Activated naive CD8-positive, alpha-beta T cell treated with anti-CD3 and anti-CD28 coated beads, Interleukin-2, amount 50 U/mL, for 24 hours (primary cell): ENCODE data around the gene MGA.
"Not testable (repeated sequence)": the region's sequence is repeated elsewhere in the genome, so short reads cannot be mapped to it uniquely, and the experiment has no call there.

Experiments used
- ATAC-seq: fragments of 150-1000 bp; cut with Tn5 transposase; one replicate; pipeline ENCODE4 v1.10.0; 2021
- DNase-seq: peaks from one replicate; pipeline ENCODE4 v3.0.0; 2021
- H3K27ac Mint-ChIP-seq: one replicate; pipeline ENCODE4 v1.8.0; 2021; ENCODE audit warnings: mild to moderate bottlenecking, mixed read lengths
- H3K27me3 Mint-ChIP-seq: one replicate; pipeline ENCODE4 v1.8.0; 2021; ENCODE audit warnings: mixed read lengths
- H3K36me3 Mint-ChIP-seq: one replicate; pipeline ENCODE4 v1.8.0; 2021; ENCODE audit warnings: low read depth, mixed read lengths
- H3K4me1 Mint-ChIP-seq: one replicate; pipeline ENCODE4 v1.8.0; 2021; ENCODE audit warnings: mixed read lengths
- H3K4me3 Mint-ChIP-seq: one replicate; pipeline ENCODE4 v1.8.0; 2021; ENCODE audit warnings: mild to moderate bottlenecking, moderate library complexity, mixed read lengths
- H3K9me3 Mint-ChIP-seq: one replicate; pipeline ENCODE4 v1.8.0; 2021; ENCODE audit warnings: mixed read lengths

The MGA gene

DNA sequence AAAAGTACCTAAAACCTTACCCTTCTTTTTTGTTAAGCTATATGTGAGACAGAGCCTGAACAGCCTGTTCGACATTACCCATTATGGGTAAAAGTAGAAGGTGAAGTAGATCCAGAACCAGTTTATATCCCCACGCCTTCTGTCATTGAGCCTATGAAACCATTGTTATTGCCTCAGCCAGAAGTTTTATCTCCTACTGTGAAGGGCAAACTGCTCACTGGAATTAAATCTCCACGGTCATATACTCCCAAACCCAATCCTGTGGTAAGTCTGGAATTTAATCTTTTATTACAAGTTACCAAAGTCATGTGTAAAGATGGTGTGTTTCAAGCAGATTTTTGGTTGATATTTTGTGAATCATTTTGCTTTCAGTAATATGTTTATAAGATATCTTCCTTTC lies 66.9 kb downstream of the MGA start:
- peaks cover 7% of the 10 kb centered on the region for H3K36me3 Mint-ChIP-seq
- H3K9me3 Mint-ChIP-seq: no peaks in the 10 kb centered on the region
- no peak for DNase-seq
- no peaks in the 10 kb centered on the region for H3K27me3 Mint-ChIP-seq
- no peak overlapping the region for H3K27ac Mint-ChIP-seq
- H3K4me1 Mint-ChIP-seq: peaks cover 2% of the 10 kb centered on the region
- ATAC-seq: no peak
- H3K4me3 Mint-ChIP-seq: no peak overlapping the region

DNA sequence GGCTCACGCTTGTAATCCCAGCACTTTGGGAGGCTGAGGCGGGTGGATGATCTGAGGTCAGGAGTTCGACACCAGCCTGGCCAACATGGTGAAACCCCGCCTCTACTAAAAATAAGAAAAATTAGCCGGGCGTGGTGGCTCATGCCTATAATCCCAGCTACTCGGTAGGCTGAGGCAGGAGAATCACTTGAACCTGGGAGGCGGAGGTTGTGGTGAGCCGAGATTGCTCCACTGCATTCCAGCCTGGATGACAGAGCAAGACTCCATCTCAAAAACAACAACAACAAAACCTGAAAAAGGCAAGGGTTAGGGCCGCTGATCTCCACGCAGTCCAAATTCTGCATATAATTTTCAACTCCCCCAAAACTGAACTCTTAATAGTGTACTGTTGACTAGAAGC lies 67.9 kb downstream of the MGA start:
- H3K9me3 Mint-ChIP-seq, H3K27me3 Mint-ChIP-seq, ATAC-seq, H3K27ac Mint-ChIP-seq, H3K4me1 Mint-ChIP-seq, H3K4me3 Mint-ChIP-seq, DNase-seq: not testable (repeated sequence)
- peaks cover 10% of the 10 kb centered on the region for H3K36me3 Mint-ChIP-seq

DNA sequence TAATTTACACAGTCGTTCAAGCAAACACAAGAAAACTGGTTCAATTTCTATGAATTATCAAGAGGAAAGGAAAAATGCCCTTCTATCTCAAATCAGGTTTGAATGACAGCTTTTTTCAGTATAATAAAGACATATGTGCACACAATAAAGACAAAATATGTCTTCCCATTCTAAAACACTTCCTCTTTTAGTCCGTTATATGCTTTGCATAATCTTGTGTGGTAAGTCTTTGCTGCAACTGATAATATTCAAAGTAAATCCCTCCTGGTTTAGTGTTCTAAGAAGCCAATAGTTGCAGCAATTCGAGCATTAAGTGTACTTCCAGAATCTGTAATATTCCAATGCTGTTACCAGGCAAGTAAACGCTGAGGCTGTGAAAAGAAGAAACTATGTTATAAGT lies 70.3 kb downstream of the MGA start:
- no peaks in the 10 kb centered on the region for H3K4me1 Mint-ChIP-seq
- H3K27me3 Mint-ChIP-seq: no peaks in the 10 kb centered on the region
- no peak overlapping the region for H3K4me3 Mint-ChIP-seq
- peaks cover 24% of the 10 kb centered on the region for H3K36me3 Mint-ChIP-seq
- no peak overlapping the region for H3K27ac Mint-ChIP-seq
- ATAC-seq (no peak), DNase-seq (no peak)
- no peaks in the 10 kb centered on the region for H3K9me3 Mint-ChIP-seq

DNA sequence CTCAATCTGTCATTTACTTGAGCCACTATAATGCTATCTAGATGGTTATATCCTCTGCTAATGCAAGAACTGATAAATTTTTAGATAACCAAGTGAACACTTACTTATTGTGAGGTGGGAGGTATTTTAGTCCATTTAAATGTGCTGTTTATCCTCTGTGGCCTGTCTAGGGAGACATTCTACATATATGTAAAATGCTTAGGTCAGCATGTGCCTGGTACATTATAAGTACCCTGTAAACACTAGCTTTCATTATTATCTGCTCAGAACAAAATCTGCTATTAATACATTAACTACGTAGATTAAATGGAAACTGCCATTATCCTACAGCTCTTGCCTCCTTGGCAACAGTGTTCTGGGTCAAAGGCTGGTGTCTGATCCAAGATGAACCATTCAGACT lies 72.3 kb downstream of the MGA start:
- Mint-ChIP-seq H3K27me3 (no peaks in the 10 kb centered on the region), H3K27ac (no peak overlapping the region), H3K9me3 (no peaks in the 10 kb centered on the region), H3K4me3 (no peak overlapping the region), H3K36me3 (peaks cover 34% of the 10 kb centered on the region), H3K4me1 (no peaks in the 10 kb centered on the region)
- DNase-seq (no peak), ATAC-seq (no peak)

DNA sequence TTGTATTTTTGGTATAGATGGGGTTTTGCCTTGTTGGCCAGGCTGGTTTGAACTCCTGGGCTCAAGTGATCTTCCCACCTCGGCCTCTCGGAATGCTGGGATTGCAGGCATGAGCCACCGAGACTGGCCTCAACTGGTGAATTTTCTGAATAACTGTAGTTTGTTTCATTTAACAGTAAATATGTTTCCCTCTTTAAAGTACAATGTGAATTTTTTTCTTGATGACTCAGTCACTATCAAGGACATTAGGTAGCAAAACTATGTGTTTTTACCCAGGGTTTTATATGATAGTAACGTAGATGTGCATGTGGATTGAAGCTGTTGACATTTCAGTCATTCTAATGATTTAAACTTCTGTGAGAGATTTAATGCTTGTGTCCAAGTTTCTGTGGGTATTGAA lies 73.9 kb downstream of the MGA start:
- ATAC-seq: no peak
- no peaks in the 10 kb centered on the region for H3K4me1 Mint-ChIP-seq
- H3K36me3 Mint-ChIP-seq: peaks cover 38% of the 10 kb centered on the region
- H3K27me3 Mint-ChIP-seq: no peaks in the 10 kb centered on the region
- H3K9me3 Mint-ChIP-seq: no peaks in the 10 kb centered on the region
- no peak overlapping the region for H3K27ac Mint-ChIP-seq
- no peak overlapping the region for H3K4me3 Mint-ChIP-seq
- DNase-seq: no peak

DNA sequence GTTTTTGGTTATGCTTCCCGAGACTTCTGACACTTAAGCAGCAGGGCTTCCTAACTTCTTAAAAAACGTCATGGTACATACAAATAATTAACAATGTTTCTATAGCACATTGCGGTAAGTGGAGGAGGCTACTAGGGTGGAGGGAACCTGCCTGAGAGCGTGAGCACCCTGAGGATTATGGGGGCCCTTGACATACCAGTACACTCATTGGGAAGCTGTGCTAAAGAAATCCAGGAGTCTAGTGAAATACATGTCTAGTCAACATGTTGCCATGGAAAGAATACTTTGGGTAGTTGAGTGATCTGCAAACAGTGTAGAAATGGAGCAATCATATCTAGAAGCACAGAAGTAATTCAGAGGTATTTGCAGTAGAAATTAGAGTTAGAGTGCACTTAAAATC lies 74.8 kb downstream of the MGA start:
- H3K9me3 Mint-ChIP-seq: no peaks in the 10 kb centered on the region
- H3K36me3 Mint-ChIP-seq: peaks cover 40% of the 10 kb centered on the region
- no peak overlapping the region for H3K27ac Mint-ChIP-seq
- DNase-seq: no peak
- H3K27me3 Mint-ChIP-seq: no peaks in the 10 kb centered on the region
- ATAC-seq: no peak
- H3K4me3 Mint-ChIP-seq: no peak overlapping the region
- H3K4me1 Mint-ChIP-seq: no peaks in the 10 kb centered on the region

DNA sequence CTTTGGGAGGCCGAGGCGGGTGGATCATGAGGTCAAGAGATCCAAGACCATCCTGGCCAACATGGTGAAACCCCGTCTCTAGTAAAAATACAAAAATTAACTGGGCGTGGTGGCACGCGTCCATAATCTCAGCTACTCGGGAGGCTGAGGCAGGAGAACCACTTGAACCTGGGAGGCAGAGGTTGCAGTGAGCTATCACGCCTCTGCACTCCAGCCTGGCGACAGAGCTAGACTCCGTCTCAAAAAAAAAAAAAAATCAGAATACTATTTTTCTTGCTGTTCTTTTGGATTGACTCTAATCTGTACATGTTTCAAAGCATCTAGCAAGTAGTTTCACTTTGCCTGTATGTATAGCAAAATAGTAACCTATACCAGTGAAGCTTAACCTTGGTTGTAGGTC lies 75.3 kb downstream of the MGA start:
- peaks cover 38% of the 10 kb centered on the region for H3K36me3 Mint-ChIP-seq
- not testable (repeated sequence) for ATAC-seq, H3K4me1 Mint-ChIP-seq, H3K27me3 Mint-ChIP-seq, H3K9me3 Mint-ChIP-seq, H3K4me3 Mint-ChIP-seq, DNase-seq, H3K27ac Mint-ChIP-seq

DNA sequence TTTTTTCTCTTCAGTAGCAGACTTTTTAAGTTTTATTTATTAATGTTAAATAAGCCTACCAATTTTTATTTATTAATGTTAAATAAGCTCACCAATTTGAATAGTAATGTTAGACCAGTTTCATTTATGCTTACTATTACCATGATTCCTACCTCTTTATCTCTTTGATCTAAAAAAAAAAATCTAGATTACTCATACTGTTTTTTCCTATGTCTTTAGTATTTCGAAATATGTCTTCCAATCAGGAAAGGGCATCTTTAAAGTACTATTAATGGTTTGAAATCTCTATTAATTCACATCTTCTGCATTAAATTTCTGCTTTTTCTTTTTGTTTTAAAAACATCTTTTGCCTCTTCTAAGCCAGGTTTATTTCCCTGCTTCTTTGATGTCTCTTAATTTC lies 86.6 kb downstream of the MGA start:
- Mint-ChIP-seq H3K27ac (peak overlapping the region; percentile 55), H3K36me3 (peaks cover 17% of the 10 kb centered on the region), H3K4me3 (no peak overlapping the region), H3K9me3 (no peaks in the 10 kb centered on the region), H3K4me1 (peaks cover 3% of the 10 kb centered on the region), H3K27me3 (no peaks in the 10 kb centered on the region)
- DNase-seq (no peak), ATAC-seq (no peak)

DNA sequence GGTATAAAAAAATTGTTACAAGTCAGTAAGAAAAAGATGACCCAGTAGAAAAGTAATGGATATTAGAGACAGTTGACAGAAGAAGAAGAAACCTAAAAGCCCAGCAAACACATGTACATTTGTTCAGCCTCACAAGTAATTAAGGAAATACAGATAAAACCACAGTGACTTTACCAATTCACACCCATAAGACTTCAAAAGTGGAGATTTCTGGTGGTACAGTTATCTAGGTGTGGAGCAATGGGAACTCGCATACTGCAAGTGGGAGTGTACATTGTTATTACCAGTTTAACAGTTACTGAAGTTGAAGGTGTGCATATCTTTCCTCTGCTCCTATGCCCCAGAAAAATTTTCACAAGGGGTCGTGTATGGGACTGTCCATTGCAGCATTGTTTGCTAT lies 96.0 kb downstream of the MGA start:
- no peaks in the 10 kb centered on the region for H3K27me3 Mint-ChIP-seq

DNA sequence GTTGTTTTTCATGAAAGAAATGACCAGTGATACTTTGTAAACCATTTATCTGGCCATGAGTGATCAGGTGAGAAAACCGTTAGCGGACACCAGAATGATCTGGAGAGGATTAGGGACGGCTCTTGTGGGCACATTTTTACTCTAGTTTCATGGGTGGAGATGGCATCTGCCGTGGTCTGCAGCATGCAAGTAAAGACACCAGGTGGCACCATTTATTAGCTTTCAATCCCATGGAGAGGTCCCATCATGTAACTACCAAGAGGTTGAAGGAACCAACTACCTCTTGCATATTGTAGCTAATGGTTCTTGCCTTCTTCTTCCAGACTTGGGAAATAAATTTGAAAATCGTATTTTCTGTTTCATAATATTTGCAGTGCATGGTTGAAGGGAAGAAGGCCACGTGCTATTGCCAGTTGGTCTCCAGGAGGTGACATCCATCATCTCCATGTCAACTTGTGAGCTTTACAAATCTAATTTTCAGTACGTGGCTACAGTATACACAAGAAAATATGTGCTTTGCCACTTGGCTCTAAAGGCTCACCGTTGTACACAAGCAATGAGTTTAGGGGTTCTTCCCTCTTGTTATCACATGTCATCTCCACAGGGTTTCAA lies 112.6 kb downstream of the MGA start:
- peak; percentile 44 for DNase-seq
- Mint-ChIP-seq H3K9me3 (no peaks in the 10 kb centered on the region), H3K4me3 (peak overlapping the region; percentile 86), H3K4me1 (peaks cover 45% of the 10 kb centered on the region), H3K27ac (peak overlapping the region; percentile 76), H3K27me3 (no peaks in the 10 kb centered on the region), H3K36me3 (no peaks in the 10 kb centered on the region)
- peak; percentile 25 for ATAC-seq

More for the DNA sequence above, 96.0 kb downstream of the MGA start:
- DNase-seq (no peak), ATAC-seq (no peak)
- Mint-ChIP-seq H3K4me1 (no peaks in the 10 kb centered on the region), H3K27ac (no peak overlapping the region), H3K36me3 (peaks cover 25% of the 10 kb centered on the region), H3K9me3 (no peaks in the 10 kb centered on the region), H3K4me3 (no peak overlapping the region)

DNA sequence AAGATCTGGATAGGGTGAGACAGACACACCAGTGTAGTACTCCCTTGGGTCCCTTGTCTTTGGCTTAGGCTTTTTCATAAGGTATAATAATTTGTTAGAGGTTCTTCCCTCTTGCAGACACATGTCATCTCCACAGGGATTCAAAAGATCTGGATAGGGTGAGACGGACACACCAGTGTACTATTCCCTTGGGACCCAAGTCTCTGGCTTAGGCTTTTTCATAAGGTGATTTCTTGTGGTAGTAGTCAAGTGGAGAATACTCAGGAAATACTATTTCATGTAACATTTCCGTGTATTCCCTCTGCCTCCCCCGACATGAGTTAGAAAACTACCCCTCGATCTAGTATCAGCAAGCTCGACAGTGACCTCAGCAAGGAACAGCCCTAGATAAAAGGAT lies 113.1 kb downstream of the MGA start:
- DNase-seq (no peak), ATAC-seq (no peak)
- Mint-ChIP-seq H3K27me3 (no peaks in the 10 kb centered on the region), H3K9me3 (no peaks in the 10 kb centered on the region), H3K4me3 (peak overlapping the region; percentile 86), H3K27ac (peak overlapping the region; percentile 76), H3K36me3 (no peaks in the 10 kb centered on the region), H3K4me1 (peaks cover 50% of the 10 kb centered on the region)

DNA sequence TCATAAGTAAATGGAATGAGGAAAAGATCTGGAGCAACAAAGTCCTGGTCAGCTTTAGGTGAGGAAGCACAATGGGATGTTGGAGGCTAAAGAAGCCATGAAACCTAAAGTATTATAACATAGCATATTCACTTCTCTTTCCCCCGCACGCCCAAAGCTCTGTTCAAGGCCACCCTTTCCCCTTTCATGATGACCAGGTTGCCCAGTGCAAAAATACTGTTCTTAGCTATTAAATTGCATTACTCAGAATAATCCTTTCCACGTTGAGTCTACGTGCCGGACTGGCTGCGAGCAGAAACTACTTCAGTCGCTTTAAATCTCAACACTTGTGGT lies 113.5 kb downstream of the MGA start:
- Mint-ChIP-seq H3K9me3 (no peaks in the 10 kb centered on the region), H3K36me3 (no peaks in the 10 kb centered on the region), H3K27me3 (no peaks in the 10 kb centered on the region), H3K4me1 (peaks cover 51% of the 10 kb centered on the region), H3K4me3 (peak overlapping the region; percentile 86), H3K27ac (peak overlapping the region; percentile 76)
- no peak for ATAC-seq
- no peak for DNase-seq

DNA sequence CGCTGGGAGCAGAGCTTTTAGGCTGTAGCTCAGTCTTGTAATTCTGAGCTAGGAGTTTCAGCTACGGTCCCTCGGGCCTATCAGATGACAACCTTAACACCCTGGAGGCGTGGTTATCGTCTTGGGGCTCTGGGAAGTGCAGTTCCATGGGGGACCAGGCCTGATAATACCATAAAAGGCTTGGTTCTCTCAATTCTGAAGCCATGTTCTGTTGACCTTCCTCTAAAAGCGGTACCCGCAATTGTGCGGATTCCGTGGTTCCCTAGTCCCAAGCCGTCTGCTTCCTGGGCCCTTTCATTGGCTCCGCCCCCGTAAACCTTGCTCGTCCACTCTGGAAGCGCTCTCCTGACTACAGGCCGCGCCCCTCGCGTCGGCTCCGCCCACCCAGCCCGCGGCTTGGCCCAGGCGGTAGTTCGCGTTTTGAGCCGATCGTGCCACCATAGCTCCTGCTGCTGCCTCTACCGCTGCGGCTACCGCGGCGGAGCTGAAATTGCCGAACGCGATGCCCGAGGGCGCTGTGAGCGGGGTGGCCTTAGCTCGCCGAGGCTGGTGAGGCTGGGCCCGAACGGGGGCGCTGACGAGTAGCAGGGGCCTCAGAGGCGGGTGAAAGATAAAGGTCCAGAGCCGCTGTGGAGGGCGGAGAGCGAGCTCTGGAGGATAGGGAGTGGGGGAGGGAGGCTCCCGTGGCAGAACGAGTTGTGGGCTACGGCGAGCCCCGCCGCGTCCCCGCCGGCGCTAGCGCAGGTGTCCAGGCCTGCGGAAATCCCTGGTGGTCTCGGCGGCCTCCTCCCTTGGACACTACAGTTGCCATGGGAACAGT lies 114.1 kb downstream of the MGA start, which contains the start of gene MAPKBP1:
TSS of gene MAPKBP1 (plus strand) at position 423 of the 820 bp plus-strand sequence. CDS start 792 bp downstream, outside the sequence.
- Mint-ChIP-seq H3K27ac (peak within 1 kb of the TSS; percentile 76), H3K36me3 (no peaks in the 10 kb centered on the region), H3K27me3 (no peaks in the 10 kb centered on the region), H3K4me3 (peak within 1 kb of the TSS; percentile 86), H3K4me1 (peaks cover 54% of the 10 kb centered on the region), H3K9me3 (no peaks in the 10 kb centered on the region)
- ATAC-seq (peak; percentile 93), DNase-seq (peak; percentile 97)

DNA sequence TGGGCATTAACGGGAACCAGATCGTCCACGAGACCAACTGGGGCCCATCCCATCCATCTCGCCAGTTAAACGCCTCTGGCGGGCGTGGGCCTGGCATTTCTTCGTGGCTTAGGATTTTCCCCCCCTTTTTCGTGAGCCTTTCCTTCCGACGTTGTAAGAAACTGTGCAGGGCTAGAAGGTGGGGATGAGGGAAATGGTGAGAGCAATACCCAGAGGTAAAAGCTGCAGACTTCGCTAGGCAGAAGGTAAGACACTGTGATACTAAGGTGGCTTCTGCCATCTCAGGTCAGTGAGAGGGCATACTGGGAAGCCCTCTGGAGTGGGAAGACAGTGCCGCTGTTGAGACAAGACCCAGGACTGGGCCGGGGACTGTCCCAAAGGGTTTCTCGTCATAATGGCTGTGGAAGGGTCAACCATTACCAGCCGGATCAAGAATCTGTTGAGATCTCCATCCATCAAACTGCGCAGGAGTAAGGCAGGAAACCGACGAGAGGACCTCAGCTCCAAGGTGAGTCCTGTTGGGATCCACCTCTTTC lies 114.7 kb downstream of the MGA start:
- H3K27ac Mint-ChIP-seq: peak overlapping the region; percentile 76
- ATAC-seq: no peak
- peaks cover 60% of the 10 kb centered on the region for H3K4me1 Mint-ChIP-seq
- peak overlapping the region; percentile 86 for H3K4me3 Mint-ChIP-seq
- no peak for DNase-seq
- H3K9me3 Mint-ChIP-seq: no peaks in the 10 kb centered on the region
- no peaks in the 10 kb centered on the region for H3K36me3 Mint-ChIP-seq
- no peaks in the 10 kb centered on the region for H3K27me3 Mint-ChIP-seq

DNA sequence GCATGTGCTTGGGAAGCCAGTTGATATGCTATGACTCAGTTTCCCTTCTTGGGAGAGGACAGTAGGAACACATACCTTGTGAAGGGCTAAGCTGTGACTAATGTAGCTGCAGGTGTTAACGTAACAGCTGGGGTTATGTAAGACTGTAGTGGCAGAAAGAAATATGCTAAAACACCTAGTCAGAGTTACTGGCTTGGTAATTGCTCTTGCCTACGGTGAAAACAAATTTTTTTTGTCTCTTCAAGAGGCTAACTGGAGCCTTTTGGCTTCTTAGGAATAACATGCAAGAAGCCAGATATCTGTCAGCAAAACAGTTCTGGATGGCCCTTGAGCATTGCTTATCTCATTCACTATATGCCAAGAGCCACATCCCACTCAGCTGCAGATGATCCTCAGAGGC lies 115.4 kb downstream of the MGA start:
- Mint-ChIP-seq H3K4me1 (peaks cover 64% of the 10 kb centered on the region), H3K9me3 (no peaks in the 10 kb centered on the region), H3K27ac (peak overlapping the region; percentile 76), H3K36me3 (no peaks in the 10 kb centered on the region), H3K4me3 (peak overlapping the region; percentile 86), H3K27me3 (no peaks in the 10 kb centered on the region)
- ATAC-seq: no peak
- no peak for DNase-seq
